Smooth muscle cell (in vitro differentiated cells): ENCODE measurements around the gene RNF38. TPM values are rescaled to one million over a fixed set of nuclear protein-coding genes. Genes with fewer than 3 reads are reported as not detected.
"Not testable (repeated sequence)": the region's sequence is repeated elsewhere in the genome, so short reads cannot be mapped to it uniquely, and the experiment has no call there.

Source experiments
- DNase-seq: peaks from one replicate; lab custom pipeline; 2025; ENCODE audit not compliant: unreplicated experiment; lab: John Stamatoyannopoulos, UW
- H2AFZ ChIP-seq: fragments of 200-600 bp; sonication (generic); 2 replicates; pipeline ENCODE4 v1.6.0; 2016; ENCODE audit warnings: antibody characterized with exemption, low read depth, mild to moderate bottlenecking
- H3F3A ChIP-seq: fragments of 200-600 bp; sonication (generic); 2 replicates; pipeline ENCODE4 v1.6.0; 2017; ENCODE audit warnings: antibody characterized with exemption, low read depth
- H3K27ac ChIP-seq: fragments of 200-600 bp; sonication (generic); 2 replicates; pipeline ENCODE4 v1.5.1; 2016; ENCODE audit warnings: low read depth, mild to moderate bottlenecking
- H3K27me3 ChIP-seq: fragments of 200-600 bp; sonication (generic); 2 replicates; pipeline ENCODE4 v1.6.1; 2016; ENCODE audit warnings: low read depth, mild to moderate bottlenecking
- H3K36me3 ChIP-seq: fragments of 200-600 bp; sonication (generic); 2 replicates; pipeline ENCODE4 v1.5.1; 2016; ENCODE audit warnings: low read depth
- H3K4me1 ChIP-seq: fragments of 200-600 bp; sonication (generic); 2 replicates; pipeline ENCODE4 v1.5.1; 2016; ENCODE audit warnings: low read depth
- H3K4me2 ChIP-seq: fragments of 200-600 bp; sonication (generic); 2 replicates; pipeline ENCODE4 v1.6.0; 2016; ENCODE audit warnings: mild to moderate bottlenecking
- H3K4me3 ChIP-seq: fragments of 200-600 bp; sonication (generic); 2 replicates; pipeline ENCODE4 v1.5.1; 2016; ENCODE audit warnings: mild to moderate bottlenecking
- H3K79me2 ChIP-seq: fragments of 200-600 bp; sonication (generic); 2 replicates; pipeline ENCODE4 v1.6.0; 2016; ENCODE audit warnings: low read depth, mild to moderate bottlenecking
- H3K9ac ChIP-seq: fragments of 200-600 bp; sonication (generic); 2 replicates; pipeline ENCODE4 v1.6.0; 2016; ENCODE audit warnings: low read depth
- H3K9me3 ChIP-seq: fragments of 200-600 bp; sonication (generic); replicated peaks from 2 replicates; pipeline ENCODE4 v1.5.1; 2016; ENCODE audit warnings: low read depth
- H4K20me1 ChIP-seq: fragments of 200-600 bp; sonication (generic); 2 replicates; pipeline ENCODE4 v1.6.0; 2016; ENCODE audit warnings: low read depth
- WGBS: methylation state at CpG from one replicate; pipeline ENCODE4 v1.1.7; 2016; ENCODE audit warnings: low lambda C conversion rate; 5-methylcytosine and 5-hydroxymethylcytosine counted together
- polyA plus RNA-seq: library from polyadenylated mRNA; unstranded; fragments of >200 nt; fragmentation: Nextera tagmentation; extraction: Ambion mirVana; gene quantifications from 2 replicates; pipeline ENCODE4 v1.2.1, GENCODE V29; 2016
- total RNA-seq: library from RNA; depleted of rRNA; stranded (reverse); fragments of >200 nt; gene quantifications from 2 replicates; pipeline ENCODE4 v1.2.3, GENCODE V29; 2014
- TF ChIP-seq, protein P1 (sequence below): fragments of 200-600 bp; sonication (generic); IDR thresholded peaks from 2 replicates; pipeline ENCODE4 v1.5.1; 2017; ENCODE audit warnings: borderline replicate concordance, mild to moderate bottlenecking, antibody characterized with exemption; ENCODE audit not compliant: insufficient read depth, poor library complexity, severe bottlenecking

The RNF38 gene
- total and polyA plus RNA-seq, 2 experiments from 2014 or later: 10.1 to 27.5 TPM

DNA sequence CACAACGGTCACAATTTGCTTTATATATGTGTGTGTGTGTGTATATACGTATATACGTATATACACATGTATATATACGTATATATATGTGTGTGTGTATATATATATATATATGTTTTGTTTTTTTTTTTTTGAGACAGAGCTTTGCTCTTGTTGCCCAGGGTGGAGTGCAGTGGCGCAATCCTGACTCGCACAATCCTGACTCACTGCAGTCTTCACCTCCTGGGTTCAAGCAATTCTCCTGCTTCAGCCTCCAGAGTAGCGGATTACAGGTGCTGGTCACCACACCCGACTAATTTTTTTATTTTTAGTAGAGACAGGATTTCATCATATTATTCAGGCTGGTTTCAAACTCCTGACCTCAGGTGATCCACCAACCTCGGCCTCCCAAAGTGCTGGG is 3.1 kb downstream of the RNF38 start:
- WGBS: 91% methylated on average over 9 of the region's 9 CpGs

DNA sequence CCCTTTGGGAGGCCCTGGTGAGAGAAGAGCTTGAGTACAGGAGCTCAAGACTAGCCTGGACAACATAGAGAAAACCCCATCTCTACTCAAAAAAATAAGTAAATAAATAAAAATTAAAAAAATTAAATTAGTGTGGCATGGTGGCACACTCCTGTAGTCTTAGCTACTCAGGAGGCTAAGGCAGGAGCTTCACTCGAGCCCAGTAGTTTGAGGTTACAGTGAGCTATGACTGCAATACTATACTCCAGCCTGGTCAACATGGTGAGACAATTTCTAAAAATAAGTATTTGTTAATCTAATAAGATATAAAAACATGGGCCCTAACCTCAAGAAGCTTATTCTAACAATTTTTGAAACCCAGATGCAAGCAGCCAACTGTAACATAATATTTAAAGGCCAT is 7.6 kb downstream of the RNF38 start:
- H3K79me2 ChIP-seq: peaks cover 98% of the 10 kb centered on the region
- H4K20me1 ChIP-seq: peaks cover 98% of the 10 kb centered on the region
- H3K9ac ChIP-seq: no peak overlapping the region
- no peak overlapping the region for H2AFZ ChIP-seq
- TF ChIP-seq, protein P1, sequence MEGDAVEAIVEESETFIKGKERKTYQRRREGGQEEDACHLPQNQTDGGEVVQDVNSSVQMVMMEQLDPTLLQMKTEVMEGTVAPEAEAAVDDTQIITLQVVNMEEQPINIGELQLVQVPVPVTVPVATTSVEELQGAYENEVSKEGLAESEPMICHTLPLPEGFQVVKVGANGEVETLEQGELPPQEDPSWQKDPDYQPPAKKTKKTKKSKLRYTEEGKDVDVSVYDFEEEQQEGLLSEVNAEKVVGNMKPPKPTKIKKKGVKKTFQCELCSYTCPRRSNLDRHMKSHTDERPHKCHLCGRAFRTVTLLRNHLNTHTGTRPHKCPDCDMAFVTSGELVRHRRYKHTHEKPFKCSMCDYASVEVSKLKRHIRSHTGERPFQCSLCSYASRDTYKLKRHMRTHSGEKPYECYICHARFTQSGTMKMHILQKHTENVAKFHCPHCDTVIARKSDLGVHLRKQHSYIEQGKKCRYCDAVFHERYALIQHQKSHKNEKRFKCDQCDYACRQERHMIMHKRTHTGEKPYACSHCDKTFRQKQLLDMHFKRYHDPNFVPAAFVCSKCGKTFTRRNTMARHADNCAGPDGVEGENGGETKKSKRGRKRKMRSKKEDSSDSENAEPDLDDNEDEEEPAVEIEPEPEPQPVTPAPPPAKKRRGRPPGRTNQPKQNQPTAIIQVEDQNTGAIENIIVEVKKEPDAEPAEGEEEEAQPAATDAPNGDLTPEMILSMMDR: no peak
- H3K4me3 ChIP-seq: no peak overlapping the region
- H3K27ac ChIP-seq: no peak overlapping the region
- no peaks in the 10 kb centered on the region for H3K4me1 ChIP-seq
- no peak overlapping the region for H3K4me2 ChIP-seq
- H3K27me3 ChIP-seq: no peaks in the 10 kb centered on the region
- no peaks in the 10 kb centered on the region for H3K9me3 ChIP-seq
- DNase-seq: no peak
- no peaks in the 10 kb centered on the region for H3F3A ChIP-seq
- 83% methylated on average over 1 of the region's 1 CpG for WGBS
- H3K36me3 ChIP-seq: no peaks in the 10 kb centered on the region

More for the DNA sequence above, 3.1 kb downstream of the RNF38 start:
- no peaks in the 10 kb centered on the region for H3K36me3 ChIP-seq
- H2AFZ ChIP-seq: no peak overlapping the region
- H3K27me3 ChIP-seq: no peaks in the 10 kb centered on the region
- H3K79me2 ChIP-seq: peaks cover 82% of the 10 kb centered on the region
- TF ChIP-seq, protein P1: no peak
- DNase-seq: no peak
- H3K9ac ChIP-seq: no peak overlapping the region
- H3K4me2 ChIP-seq: no peak overlapping the region
- peaks cover 26% of the 10 kb centered on the region for H3K4me1 ChIP-seq
- no peak overlapping the region for H3K27ac ChIP-seq
- no peak overlapping the region for H3K4me3 ChIP-seq
- H3F3A ChIP-seq: peaks cover 4% of the 10 kb centered on the region
- no peaks in the 10 kb centered on the region for H3K9me3 ChIP-seq
- H4K20me1 ChIP-seq: peaks cover 81% of the 10 kb centered on the region

DNA sequence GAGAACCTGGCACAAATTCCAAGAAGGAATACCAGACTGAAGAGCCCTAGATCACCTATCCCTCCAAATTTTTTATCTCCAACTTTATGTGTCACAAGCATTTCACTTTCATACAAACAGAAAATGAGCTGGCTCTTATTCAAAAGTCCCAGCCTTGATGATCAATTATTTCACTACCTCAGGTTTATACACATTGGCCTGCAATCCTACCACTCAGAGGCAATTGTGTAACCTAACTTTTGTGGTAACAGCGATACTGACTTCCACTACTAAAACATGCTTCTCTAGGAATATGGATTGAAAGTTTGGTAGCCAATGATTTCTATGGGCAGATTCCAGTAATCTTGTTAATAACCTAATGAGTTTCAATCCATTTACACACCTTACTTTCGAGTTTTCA is 10.5 kb downstream of the RNF38 start:
- Histone ChIP-seq H3F3A (no peaks in the 10 kb centered on the region), H3K9ac (no peak overlapping the region), H3K4me2 (no peak overlapping the region), H3K4me1 (no peaks in the 10 kb centered on the region), H3K27ac (no peak overlapping the region), H2AFZ (no peak overlapping the region), H3K79me2 (peaks cover 95% of the 10 kb centered on the region), H3K27me3 (no peaks in the 10 kb centered on the region), H3K9me3 (no peaks in the 10 kb centered on the region), H4K20me1 (peaks cover 94% of the 10 kb centered on the region), H3K4me3 (no peak overlapping the region), H3K36me3 (no peaks in the 10 kb centered on the region)
- 88% methylated on average over 2 of the region's 2 CpGs for WGBS
- TF ChIP-seq, protein P1: no peak
- DNase-seq: no peak

DNA sequence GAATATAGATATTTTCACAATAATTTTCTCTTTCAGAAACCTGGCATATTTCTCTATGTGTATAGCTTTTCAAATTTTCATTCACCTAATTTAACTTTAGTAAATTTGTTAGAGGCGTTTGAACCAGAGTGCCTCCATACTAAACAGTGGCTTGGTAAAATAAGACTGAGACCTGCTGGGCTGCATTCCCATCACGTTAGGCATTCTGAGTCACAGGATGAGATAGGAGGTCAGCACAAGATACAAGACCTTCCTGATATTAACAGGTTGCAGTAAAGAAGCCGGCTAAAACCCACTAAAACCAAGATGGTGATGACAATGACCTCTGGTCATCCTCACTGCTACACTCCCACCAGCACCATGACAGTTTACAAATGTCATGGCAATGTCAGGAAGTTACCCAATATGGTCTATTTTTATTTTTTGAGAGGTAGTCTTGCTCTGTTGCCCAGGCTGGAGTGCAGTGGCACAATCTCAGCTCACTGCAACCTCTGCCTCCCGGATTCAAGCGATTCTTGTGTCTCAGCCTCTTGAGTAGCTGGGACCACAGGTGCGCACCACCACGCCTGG is 13.6 kb downstream of the RNF38 start:
- H3K36me3 ChIP-seq, DNase-seq, H3F3A ChIP-seq, H3K9ac ChIP-seq, H3K4me2 ChIP-seq, H3K27me3 ChIP-seq, H2AFZ ChIP-seq, H3K4me3 ChIP-seq, H3K9me3 ChIP-seq: not testable (repeated sequence)
- peaks cover 97% of the 10 kb centered on the region for H3K79me2 ChIP-seq
- WGBS: 76% methylated on average over 7 of the region's 7 CpGs
- H3K4me1 ChIP-seq: peaks cover 14% of the 10 kb centered on the region
- H4K20me1 ChIP-seq: peaks cover 94% of the 10 kb centered on the region
- peak overlapping the region; percentile 78 for H3K27ac ChIP-seq
